HG03095 (cell line): ENCODE measurements around the gene A2M.

Experiments used
- ATAC-seq: cut with Tn5 transposase; IDR thresholded peaks from one replicate; pipeline ENCODE4 v1.9.1; 2021; ENCODE audit warnings: moderate library complexity; ENCODE audit not compliant: unreplicated experiment

Gene A2M

DNA sequence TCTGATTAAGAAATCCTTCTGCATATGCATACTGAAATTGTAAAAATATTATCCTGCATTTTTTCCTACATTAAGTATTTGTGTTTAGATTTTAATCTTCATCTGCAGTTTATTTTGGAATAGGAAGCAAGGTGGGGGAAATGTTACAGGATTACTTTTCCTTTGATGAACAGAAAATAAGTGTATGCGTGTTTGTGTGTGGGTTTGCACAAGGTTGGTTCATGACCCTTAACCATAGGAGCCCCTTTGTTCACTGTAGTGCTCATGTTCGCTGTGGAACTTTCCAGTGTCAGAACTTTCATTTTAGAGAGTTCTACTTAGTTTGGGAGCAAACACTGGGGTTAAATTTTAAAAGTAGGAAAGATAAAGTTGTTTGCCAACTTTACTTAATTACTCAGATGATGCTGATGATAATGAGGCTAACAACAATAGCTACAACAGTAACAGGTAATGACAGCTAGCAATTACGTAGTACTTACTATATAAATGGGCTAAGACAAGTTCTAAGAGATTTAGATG lies 6.4 kb upstream of the A2M start:
- ATAC-seq: no peak

DNA sequence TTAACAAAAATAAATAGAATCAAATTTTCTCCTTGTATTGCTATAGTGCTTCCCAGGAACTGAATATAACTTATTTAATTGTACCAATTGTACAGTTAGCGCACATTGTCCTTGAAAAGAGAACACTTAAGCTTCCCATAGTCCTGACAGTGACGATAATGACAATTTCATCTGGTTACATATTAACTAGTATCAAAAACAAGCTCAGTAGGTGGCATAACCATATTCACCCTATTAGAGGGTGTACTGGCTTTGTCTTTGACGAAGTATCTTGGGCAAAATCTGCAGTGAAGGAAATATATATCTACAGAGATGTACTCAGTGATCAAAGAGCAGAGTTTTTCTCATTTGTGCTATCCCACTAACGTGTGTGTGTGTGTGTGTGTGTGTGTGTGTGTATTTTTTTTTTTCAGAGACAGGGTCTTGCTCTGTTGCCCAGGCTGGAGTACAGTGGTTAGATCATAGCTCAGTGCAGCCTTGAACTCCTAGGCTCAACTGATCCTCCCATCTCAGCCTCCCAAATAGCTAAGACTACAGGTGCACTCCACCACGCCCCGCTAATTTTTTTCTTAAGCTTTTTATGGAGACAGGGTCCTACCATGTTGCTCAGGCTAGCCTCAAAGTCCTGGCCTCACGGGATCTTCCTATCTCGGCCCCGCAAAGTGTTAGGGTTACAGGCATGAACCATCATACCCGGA lies 4.9 kb upstream of the A2M start:
- no peak for ATAC-seq

DNA sequence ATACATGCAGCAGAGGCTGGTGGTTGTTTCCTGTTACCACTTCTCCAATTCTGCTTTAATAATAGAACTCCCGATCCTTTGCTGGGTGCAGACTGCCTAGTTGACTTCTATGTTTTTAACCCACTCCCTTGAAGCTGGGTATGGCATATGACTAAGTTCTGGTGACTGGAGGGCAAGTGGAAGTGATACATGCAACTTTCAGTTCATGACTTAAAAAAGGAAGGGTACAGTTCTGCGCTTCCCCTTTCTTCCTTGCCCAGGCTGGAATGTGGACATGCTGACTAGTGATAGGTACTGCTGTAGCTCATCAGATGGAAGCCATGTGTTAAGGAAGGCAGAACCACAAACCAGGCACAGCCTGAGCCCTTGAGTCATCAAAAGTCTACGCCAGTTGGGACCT lies 2.4 kb upstream of the A2M start:
- no peak for ATAC-seq

DNA sequence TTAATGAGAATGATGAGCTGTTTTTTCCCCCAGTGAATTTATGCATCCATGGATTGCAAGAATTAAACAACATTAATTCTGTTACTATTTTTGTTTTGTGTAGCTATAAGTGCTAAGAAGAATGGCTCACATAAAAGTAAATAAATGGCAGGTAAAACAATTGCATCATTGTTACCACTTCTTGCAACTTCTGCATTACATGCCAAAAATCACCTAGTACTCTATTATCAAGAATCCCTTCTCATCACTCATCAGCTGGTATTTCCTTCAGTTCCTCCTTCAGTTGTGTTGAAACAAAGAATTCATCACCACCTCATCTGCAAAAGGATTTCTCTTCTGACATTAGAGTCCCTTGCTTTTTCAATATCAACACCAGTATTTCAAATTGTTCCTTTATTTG lies 773 bp downstream of the A2M start:
- no peak for ATAC-seq

DNA sequence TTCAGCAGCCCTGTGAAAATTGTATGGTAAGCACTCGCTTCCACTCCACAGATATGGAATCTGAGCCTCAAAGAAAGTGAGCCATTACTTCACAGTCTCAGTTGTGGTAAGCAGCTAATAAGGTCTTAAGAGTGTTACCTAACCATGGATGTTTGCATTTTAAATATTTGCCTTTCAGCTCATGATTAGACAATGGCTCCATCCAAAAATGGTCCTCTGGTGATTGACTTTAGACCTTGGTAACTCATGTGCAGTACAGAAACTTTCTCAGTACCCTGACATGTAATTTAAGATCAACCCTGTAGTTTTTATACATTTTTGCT lies 1.8 kb downstream of the A2M start:
- no peak for ATAC-seq

DNA sequence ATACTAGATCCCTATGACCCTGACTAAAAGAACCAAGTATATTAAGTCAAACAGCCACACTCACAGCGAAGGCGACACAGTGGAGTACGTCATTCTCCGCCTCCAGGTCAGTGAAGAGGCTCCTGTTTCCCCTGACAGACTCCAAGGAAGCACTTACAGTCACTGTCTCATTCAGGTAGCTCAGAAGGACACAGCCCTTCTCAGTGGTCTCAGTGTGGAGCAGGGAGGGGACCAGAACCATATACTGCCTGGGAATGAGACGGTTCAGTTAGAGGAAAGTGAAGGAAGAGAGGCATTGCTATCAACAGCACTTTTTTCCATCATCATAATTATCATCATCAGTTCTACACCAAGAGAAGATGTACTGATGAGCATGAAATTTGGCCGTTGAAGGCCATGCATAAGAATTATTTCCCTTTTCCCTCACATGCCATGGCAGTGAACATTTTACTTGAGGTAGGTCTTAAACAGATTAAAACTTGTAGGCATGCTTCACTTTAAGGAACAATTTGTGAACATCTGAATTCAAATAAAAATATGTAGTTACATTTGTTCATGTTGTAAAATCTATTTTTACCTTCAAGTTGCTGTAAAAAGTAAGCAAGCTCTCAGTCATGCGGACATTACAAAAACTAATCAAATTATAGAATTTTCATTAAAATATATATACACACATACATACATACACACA lies 2.3 kb downstream of the A2M start:
- no peak for ATAC-seq

DNA sequence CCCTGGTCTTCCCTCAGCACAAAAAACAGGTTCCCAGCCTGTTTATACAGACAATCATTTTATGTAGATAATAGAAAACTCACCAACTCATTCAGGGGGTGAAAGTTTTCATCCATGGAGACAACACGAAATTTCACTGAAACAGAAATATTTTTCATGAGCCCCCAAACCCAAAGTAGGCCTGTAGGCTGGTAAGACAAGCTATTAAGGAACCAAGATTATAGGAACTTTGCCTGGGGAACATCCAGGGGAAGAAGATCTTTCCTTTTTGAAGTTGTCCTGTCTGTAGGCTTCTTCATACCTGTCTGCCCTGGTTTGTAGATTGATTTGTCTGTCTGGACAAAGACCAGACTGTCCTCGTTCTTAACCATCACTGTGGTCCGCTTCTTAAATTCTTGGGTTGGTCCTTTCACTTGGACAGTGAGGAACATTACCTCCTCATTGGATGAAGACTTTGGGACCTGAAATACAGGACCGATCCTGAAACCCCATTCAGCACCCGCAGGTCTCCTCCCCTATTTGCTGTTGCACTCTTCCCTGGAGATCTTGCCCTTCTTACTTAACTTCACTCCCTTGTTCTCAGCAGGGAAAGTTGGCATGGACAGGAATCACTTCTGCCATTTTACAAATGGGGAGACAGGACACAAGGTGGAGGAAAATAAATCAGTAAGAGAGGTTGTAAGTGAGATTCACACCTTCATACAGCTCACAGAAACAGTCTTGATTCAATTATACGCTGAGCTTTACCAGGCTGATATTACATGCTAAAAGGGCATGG lies 3.5 kb downstream of the A2M start:
- ATAC-seq: no peak

DNA sequence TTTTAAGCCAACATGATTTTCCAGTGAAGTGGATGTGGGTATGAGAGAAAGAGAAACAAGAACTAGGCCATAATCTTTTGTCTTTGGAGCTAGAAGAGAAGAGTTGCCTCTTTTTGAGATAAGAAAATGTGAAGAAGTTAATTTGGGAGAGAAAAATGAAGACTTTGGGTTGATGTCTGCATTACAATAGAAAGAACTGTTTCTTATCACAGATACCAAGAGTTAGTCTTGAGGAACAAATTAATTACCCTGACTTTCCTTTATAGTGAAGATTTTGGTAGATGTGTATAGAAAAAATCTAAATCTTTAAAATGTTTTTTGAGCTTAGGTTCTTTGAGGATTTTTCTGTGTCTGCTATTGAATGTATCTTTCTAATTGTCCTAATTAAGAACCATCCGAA lies 4.2 kb downstream of the A2M start:
- no peak for ATAC-seq

DNA sequence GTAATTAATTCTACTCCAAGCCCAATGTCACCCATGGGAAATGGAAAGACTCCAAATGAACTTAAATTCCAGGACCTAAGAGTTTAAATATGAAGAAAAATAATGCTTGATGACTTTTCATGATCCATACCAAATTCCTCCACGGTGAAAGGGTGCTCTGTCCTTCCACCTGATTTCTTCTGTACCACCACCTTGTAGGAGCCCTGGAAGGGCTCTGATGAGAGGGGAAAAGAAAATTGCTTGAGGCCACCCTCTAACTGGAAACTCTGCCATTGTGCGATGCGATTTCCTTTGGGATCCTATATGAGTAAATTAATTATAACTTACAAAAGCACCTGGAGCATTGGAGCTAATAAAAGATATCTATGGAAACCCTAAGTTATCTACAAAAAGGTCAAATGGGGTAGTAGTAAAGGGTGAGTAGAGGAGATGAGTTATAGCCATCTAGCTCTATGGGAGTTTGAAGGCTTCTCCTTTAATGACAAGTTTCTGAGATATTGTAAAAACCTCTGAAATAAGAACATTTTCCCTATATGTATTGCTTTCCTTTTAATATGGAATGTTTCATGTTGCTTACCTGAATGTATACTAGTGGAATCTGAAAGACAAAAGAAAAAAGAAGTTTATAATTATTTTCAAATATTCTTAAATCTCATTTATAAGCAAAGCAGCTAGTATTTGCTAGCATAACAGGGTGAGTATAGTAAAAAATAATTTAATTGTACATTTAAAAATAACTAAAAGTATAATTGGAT lies 5.8 kb downstream of the A2M start:
- ATAC-seq: no peak

DNA sequence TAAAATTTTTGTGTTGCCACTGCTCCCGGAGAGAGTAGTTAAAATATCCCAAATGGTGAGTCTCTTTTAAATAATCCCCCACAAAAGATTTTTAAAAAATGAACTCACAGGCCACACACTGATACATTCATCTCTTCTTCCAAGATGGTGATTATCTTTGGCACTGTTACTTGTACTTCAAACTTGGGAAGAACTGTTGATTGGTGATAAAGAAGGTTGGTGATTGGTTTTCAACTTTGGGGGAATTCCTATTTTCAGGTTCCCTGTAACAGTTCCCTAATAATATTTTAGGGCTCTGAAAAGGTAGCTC lies 6.6 kb downstream of the A2M start:
- no peak for ATAC-seq

DNA sequence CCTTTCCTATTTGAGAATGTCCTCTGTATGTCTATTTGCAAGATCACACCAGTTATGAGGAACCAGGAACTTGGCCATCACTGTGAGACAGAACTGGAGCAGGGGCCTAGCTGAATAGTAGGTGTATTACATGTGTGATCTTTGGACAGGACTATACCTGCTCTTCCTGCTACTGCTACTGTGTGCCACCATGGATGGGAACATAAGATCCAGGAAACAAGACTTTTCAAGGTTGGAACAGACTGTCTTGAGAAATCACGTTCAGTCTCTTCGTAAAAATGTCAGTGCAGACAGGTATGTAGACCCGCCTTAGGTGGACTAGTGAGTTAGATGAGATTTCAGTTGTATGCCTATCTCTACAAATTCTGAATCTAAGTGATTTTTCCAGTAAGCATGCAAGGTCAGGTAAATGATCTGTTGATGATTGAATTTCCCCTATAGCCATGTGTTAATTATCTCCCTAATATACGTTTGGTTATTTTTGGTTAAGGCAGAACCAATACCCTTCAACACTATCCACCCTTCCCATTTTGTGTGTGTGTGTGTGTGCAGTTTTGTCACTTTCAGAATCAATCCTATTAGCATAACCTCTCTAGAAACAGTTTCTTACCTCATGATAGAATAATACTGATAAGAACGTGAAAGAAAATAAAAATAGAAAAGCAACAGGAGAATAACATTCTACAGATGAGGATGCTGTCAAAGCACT lies 7.1 kb downstream of the A2M start:
- ATAC-seq: no peak

DNA sequence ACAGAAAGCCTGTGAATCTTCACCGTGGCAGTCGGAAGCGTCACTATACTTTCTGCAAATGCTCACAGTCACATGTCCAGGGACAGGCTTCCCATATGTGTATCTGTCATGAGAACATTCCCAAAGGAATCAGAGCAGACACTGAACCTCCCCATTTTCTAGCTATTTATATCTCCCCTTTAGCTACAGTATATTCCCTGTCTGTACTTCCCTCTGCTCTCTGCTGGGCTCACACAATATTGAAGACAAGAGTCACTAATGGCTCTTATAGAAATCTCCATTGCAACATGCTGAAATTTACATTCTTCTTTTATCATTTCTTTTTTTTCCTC lies 8.2 kb downstream of the A2M start:
- no peak for ATAC-seq

DNA sequence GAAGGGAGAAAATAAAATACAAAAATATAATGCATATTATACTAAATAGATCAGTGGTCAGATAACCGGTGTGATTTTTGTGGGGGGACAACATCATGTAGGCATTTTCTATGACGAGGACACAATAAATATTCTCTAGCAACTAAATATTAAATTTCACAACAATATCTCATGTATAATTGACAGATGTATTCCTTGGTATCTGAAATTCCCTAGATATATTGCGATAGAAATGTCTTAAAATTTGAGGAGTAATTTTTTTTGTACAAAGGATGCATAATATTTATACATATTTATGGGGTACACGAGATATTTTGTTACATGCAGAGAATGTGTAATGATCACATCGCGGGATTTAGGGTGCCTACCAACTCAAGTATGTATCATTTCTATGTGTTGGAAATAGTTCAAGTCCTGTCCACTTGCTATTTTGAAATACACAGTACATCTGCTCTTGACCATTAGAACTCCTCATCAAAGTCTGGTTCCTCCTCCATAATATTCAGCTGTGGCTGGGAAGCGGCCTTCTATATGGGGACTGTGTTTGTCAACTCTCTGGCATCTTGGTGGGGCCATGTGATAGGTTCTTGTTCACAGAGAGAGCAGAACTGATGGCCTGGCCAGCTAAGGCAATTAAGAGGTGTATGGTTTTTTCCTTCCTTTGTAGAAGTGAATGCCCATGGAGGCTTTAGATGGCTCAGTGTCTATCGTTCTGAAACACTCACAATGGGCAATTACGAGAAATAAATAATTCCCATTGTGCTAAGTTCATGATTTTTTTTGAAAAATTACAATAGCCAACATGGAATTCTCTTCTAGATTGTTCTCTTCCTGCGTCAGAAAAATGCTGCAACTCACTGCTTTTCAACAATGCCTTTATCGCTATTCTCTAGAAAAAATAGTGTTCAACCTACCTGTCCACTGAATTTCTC lies 8.8 kb downstream of the A2M start:
- ATAC-seq: no peak

DNA sequence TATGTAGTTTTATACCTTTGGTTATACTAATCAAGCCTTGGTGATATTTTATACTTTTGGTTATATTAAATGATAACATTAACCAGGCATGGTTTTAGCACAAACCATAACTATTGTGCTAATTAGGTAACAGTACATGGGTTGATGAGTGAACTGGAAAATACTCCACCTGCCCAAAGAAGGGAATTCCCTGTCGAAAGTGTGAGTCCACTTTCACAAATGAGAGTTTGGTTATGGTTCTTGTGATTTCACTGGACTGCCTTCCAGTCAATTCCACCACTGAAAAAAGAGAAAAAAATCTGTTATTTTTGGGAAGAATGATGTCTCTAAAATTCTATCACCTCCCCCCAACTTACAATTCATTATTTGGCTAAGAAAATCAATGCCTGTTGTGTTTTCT lies 9.7 kb downstream of the A2M start:
- ATAC-seq: no peak

DNA sequence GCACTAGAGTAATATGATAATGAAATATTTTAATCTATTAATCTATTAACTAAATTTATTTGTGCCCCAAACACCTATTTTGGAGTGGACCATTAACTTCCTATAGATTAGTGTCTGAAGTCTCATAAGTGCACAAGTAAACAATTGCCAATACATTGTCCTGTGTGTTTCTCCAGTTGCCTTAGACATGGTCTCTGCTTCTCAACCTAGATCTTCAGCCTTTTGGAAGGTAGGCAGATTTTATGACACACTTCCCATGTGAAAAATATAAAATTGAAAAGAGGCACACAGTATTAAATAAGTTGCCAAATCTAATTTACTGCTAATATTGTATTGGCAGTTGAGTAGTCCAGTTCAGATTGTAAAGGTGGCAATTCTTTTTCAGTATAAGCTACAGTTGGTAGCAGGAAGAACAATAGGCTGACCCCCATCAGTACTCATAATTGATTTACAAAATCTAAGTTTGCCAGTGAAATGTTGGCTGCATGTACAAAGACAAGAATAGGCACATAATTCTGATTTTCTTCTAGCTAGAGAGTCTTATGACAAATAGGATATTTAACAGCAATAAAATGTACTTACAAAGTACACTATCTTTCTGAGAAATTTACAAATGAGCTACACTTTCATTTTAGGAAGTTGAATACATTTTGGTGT lies 10.8 kb downstream of the A2M start:
- ATAC-seq: no peak

DNA sequence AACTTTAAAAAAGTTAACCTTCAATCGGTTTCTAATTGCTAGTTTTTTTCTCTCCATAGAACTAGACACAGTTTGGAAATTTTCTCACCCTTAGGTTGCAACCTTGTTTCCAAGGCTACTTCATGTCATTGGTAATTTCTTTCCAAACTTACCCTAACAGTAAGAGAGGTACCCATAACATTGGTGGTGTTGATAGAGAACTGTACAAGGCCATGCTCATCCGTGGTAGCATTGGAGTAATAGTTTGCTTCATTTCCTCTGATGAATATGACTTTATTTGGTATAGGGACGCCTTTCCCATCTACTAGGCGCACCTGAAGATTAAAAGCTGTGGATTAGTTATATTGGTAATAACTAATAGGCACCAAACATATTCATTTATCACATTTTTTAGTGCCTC lies 11.6 kb downstream of the A2M start:
- no peak for ATAC-seq

DNA sequence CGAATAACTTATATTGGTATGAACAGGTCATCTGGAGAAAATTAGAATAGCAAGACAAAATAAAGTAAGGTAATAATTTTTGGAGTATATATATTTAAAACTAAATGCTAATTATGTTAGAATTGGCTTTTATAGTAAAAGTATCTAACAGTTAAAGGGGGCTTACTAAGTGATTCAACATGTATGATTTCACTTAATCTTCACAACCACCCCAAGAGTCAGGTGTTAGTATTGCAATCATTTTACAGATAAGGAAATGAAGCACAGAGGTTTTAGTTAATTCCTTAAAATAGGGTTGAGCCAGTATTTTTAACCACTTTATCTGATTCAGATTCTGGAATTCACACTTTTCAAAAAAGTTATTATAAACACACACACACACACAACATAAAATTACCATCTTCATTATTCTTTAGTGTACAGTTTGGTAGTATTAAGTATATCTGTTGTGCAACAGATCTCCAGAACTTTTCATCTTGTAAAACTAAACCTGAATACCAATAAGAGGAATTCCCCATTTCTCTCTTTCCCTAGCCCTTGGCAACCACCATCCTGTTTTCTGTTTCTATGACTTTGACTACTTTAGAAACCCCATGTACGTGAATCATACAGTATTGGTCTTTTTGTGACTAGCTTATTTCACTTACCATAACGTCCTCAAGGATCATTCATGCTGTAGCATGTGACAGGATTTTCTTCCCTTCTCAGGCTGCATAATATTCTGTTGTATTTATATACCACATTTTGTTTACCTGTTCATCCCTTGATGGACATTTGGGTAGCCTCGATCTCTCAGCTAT lies 12.5 kb downstream of the A2M start:
- no peak for ATAC-seq

DNA sequence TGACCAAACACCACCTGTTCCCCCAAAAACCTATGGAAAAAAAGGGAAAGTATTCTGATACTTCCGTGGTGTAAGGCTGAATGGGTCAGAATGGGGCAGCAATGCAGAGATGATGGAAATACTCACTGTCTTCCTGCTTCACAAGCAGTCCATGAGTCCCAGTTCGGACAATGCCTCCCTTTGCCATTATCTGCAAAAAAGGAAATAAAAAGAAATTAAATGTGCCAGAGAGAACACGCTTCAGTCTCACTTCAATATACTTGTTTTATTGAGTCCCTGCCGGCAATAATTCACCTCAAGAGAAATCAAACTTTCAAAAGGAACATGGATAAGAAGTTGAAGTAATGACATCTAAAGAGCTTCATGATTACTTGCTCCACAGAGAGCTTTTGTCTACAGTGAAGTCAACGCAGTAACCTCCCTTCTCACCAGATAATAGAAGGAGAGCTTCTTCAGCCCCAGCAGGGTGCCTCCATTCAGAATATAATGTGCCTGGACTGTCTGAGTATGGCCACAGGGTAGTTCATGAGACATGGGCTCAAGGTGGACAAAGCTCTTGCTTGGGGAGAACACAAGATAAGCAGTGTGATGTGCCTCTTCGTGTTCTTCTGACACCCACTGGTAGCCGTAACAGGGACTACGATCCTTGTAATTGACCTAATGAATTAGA lies 14.6 kb downstream of the A2M start:
- no peak for ATAC-seq
